GM23338 (cell line): ENCODE data around the gene REV3L. TPM values are rescaled to one million over a fixed set of nuclear protein-coding genes. Genes with fewer than 3 reads are reported as not detected.

ENCODE experiments used
- ATAC-seq: fragments of 200-7000 bp; cut with Tn5 transposase; 3 replicates; pipeline ENCODE4 v1.9.1; 2020
- DNase-seq: peaks from one replicate; pipeline ENCODE4 v3.0.0-alpha.2; 2015; ENCODE audit warnings: low spot score
- H2AFZ ChIP-seq: fragments of 200-600 bp; sonication (generic); 2 replicates; pipeline ENCODE4 v1.8.0; 2016; ENCODE audit warnings: antibody characterized with exemption, mild to moderate bottlenecking, moderate library complexity
- H3F3A ChIP-seq: fragments of 200-600 bp; sonication (generic); replicated peaks from 2 replicates; pipeline ENCODE4 v1.8.0; 2017; ENCODE audit warnings: antibody characterized with exemption, mixed run types, low read depth
- H3K27ac ChIP-seq: fragments of 200-600 bp; sonication (generic); 2 replicates; pipeline ENCODE4 v1.6.1; 2016; ENCODE audit warnings: low read depth
- H3K27me3 ChIP-seq: fragments of 200-600 bp; sonication (generic); 2 replicates; pipeline ENCODE4 v1.8.0; 2016; ENCODE audit warnings: mild to moderate bottlenecking, mixed run types, moderate library complexity; ENCODE audit not compliant: insufficient read depth
- H3K36me3 ChIP-seq: fragments of 200-600 bp; sonication (generic); 2 replicates; pipeline ENCODE4 v1.8.0; 2016; ENCODE audit warnings: mild to moderate bottlenecking; ENCODE audit not compliant: insufficient read depth
- H3K4me1 ChIP-seq: fragments of 200-600 bp; sonication (generic); 2 replicates; pipeline ENCODE4 v1.8.0; 2016; ENCODE audit warnings: mild to moderate bottlenecking, moderate library complexity; ENCODE audit not compliant: insufficient read depth
- H3K4me2 ChIP-seq: fragments of 200-600 bp; sonication (generic); 2 replicates; pipeline ENCODE4 v1.7.1; 2017; ENCODE audit warnings: mixed run types
- H3K4me3 ChIP-seq: fragments of 200-600 bp; sonication (generic); 2 replicates; pipeline ENCODE4 v1.6.1; 2016; ENCODE audit warnings: mixed run types
- H3K79me2 ChIP-seq: fragments of 200-600 bp; sonication (generic); replicated peaks from 2 replicates; pipeline ENCODE4 v1.8.0; 2017; ENCODE audit warnings: mild to moderate bottlenecking; ENCODE audit not compliant: insufficient read depth
- H3K9me2 ChIP-seq: fragments of 200-600 bp; sonication (generic); 2 replicates; pipeline ENCODE4 v1.8.0; 2017; ENCODE audit not compliant: insufficient read depth
- H4K20me1 ChIP-seq: fragments of 200-600 bp; sonication (generic); replicated peaks from 2 replicates; pipeline ENCODE4 v1.8.0; 2017; ENCODE audit warnings: mild to moderate bottlenecking; ENCODE audit not compliant: insufficient read depth
- H3K27ac Mint-ChIP-seq: 2 replicates; pipeline ENCODE4 v1.8.0; 2020; ENCODE audit warnings: inconsistent platforms, mild to moderate bottlenecking, moderate library complexity, mixed read lengths
- H3K27me3 Mint-ChIP-seq: 3 replicates; pipeline ENCODE4 v1.8.0; 2022; ENCODE audit warnings: low read depth, mild to moderate bottlenecking, moderate library complexity, mixed read lengths, inconsistent platforms; ENCODE audit not compliant: insufficient read depth, poor library complexity
- H3K36me3 Mint-ChIP-seq: 3 replicates; pipeline ENCODE4 v1.8.0; 2021; ENCODE audit warnings: low read depth, mild to moderate bottlenecking, inconsistent platforms, moderate library complexity, mixed read lengths
- H3K4me1 Mint-ChIP-seq: 3 replicates; pipeline ENCODE4 v1.8.0; 2020; ENCODE audit warnings: mild to moderate bottlenecking, inconsistent platforms, mixed read lengths
- H3K4me3 Mint-ChIP-seq: 3 replicates; pipeline ENCODE4 v1.8.0; 2021; ENCODE audit warnings: moderate library complexity, mild to moderate bottlenecking, inconsistent platforms, mixed read lengths
- H3K9me3 Mint-ChIP-seq: 3 replicates; pipeline ENCODE4 v1.8.0; 2020; ENCODE audit warnings: moderate library complexity, mild to moderate bottlenecking, inconsistent platforms, mixed read lengths
- CTCF ChIP-seq, 2 experiments: fragments of 200-600 bp in 1 of 2; sonication (generic) in 1 of 2; conservative IDR thresholded peaks; 2 replicates each; pipeline versions ENCODE4 v1.5.1 to v1.6.1; 2016 to 2017; ENCODE audit warnings: antibody characterized with exemption in 2 of 2, low read depth in 2 of 2, mild to moderate bottlenecking in 2 of 2, moderate library complexity in 1 of 2
- EZH2 ChIP-seq: fragments of 200-600 bp; sonication (generic); IDR thresholded peaks from one replicate; pipeline ENCODE4 v1.8.0; 2017; ENCODE audit warnings: antibody characterized with exemption, mild to moderate bottlenecking, low read depth; ENCODE audit not compliant: unreplicated experiment
- NANOG ChIP-seq: IDR thresholded peaks from 2 replicates; pipeline ENCODE4 v1.6.1; 2016; ENCODE audit warnings: antibody characterized with exemption, borderline replicate concordance
- POLR2AphosphoS5 ChIP-seq: IDR thresholded peaks from 2 replicates; pipeline ENCODE4 v1.6.1; 2016; ENCODE audit warnings: antibody characterized with exemption, low read depth
- STAT1 ChIP-seq: IDR thresholded peaks from one replicate; pipeline ENCODE4 v1.6.1; 2016; ENCODE audit warnings: antibody characterized with exemption; ENCODE audit not compliant: unreplicated experiment
- ZNF114 ChIP-seq: fragments of 250-450 bp; sonication (Bioruptor Pico); IDR thresholded peaks from 2 replicates; pipeline ENCODE4 v1.5.0; 2020; ENCODE audit warnings: mild to moderate bottlenecking, moderate library complexity
- ZNF331 ChIP-seq: fragments of 250-450 bp; sonication (Bioruptor Pico); IDR thresholded peaks from 2 replicates; pipeline ENCODE4 v1.5.0; 2020; ENCODE audit warnings: low read depth, mild to moderate bottlenecking, moderate library complexity
- polyA plus RNA-seq: library from polyadenylated mRNA; unstranded; fragments of >200 nt; fragmentation: Nextera tagmentation; extraction: Ambion mirVana; gene quantifications from 2 replicates; pipeline ENCODE4 v1.2.1, GENCODE V29; 2016
- total RNA-seq: library from RNA; depleted of rRNA; stranded (reverse); fragments of >200 nt; shearing (Covaris generic); gene quantifications from 2 replicates; pipeline ENCODE4 v1.2.3, GENCODE V29; 2014
- TF ChIP-seq, protein P1 (sequence below): fragments of 250-450 bp; sonication (Bioruptor Pico); IDR thresholded peaks from 2 replicates; pipeline ENCODE4 v1.5.0; 2020; ENCODE audit warnings: mild to moderate bottlenecking, moderate library complexity

The REV3L gene
- total and polyA plus RNA-seq, 2 experiments from 2014 or later: 8.3 to 13.1 TPM

DNA sequence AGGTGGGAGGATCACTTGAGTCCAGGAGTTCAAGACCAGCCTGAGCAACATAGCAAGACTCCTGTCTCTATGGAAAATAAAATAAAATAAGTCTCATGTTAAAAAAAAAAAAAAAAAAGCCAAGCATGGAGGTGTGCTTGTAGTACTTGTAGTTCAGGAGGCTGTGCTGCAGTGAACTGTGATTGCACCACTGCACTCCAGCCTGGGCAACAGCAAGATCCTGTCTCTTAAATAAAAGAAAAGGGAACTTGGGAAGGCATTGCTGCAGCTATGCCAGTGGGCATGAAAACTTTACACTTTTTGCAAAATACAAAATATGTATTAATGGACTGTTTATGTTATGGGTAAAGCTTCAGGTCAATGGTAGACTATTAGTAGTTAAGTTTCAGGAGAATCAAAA is 37.5 kb upstream of the REV3L start (continued):
- TF ChIP-seq, protein P1, sequence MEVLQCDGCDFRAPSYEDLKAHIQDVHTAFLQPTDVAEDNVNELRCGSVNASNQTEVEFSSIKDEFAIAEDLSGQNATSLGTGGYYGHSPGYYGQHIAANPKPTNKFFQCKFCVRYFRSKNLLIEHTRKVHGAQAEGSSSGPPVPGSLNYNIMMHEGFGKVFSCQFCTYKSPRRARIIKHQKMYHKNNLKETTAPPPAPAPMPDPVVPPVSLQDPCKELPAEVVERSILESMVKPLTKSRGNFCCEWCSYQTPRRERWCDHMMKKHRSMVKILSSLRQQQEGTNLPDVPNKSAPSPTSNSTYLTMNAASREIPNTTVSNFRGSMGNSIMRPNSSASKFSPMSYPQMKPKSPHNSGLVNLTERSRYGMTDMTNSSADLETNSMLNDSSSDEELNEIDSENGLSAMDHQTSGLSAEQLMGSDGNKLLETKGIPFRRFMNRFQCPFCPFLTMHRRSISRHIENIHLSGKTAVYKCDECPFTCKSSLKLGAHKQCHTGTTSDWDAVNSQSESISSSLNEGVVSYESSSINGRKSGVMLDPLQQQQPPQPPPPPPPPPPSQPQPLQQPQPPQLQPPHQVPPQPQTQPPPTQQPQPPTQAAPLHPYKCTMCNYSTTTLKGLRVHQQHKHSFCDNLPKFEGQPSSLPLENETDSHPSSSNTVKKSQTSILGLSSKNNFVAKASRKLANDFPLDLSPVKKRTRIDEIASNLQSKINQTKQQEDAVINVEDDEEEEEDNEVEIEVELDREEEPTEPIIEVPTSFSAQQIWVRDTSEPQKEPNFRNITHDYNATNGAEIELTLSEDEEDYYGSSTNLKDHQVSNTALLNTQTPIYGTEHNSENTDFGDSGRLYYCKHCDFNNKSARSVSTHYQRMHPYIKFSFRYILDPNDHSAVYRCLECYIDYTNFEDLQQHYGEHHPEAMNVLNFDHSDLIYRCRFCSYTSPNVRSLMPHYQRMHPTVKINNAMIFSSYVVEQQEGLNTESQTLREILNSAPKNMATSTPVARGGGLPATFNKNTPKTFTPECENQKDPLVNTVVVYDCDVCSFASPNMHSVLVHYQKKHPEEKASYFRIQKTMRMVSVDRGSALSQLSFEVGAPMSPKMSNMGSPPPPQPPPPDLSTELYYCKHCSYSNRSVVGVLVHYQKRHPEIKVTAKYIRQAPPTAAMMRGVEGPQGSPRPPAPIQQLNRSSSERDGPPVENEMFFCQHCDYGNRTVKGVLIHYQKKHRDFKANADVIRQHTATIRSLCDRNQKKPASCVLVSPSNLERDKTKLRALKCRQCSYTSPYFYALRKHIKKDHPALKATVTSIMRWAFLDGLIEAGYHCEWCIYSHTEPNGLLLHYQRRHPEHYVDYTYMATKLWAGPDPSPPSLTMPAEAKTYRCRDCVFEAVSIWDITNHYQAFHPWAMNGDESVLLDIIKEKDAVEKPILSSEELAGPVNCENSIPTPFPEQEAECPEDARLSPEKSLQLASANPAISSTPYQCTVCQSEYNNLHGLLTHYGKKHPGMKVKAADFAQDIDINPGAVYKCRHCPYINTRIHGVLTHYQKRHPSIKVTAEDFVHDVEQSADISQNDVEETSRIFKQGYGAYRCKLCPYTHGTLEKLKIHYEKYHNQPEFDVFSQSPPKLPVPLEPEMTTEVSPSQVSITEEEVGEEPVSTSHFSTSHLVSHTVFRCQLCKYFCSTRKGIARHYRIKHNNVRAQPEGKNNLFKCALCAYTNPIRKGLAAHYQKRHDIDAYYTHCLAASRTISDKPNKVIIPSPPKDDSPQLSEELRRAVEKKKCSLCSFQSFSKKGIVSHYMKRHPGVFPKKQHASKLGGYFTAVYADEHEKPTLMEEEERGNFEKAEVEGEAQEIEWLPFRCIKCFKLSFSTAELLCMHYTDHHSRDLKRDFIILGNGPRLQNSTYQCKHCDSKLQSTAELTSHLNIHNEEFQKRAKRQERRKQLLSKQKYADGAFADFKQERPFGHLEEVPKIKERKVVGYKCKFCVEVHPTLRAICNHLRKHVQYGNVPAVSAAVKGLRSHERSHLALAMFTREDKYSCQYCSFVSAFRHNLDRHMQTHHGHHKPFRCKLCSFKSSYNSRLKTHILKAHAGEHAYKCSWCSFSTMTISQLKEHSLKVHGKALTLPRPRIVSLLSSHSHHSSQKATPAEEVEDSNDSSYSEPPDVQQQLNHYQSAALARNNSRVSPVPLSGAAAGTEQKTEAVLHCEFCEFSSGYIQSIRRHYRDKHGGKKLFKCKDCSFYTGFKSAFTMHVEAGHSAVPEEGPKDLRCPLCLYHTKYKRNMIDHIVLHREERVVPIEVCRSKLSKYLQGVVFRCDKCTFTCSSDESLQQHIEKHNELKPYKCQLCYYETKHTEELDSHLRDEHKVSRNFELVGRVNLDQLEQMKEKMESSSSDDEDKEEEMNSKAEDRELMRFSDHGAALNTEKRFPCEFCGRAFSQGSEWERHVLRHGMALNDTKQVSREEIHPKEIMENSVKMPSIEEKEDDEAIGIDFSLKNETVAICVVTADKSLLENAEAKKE (CRISPR knock-in tag): no peak
- TF ChIP-seq ZNF114 (CRISPR knock-in tag) (no peak), EZH2 (no peak), CTCF (conservative IDR thresholded peaks at IDR 0.05; ENCODE audit: low read depth in 2 of 2) (no peak), ZNF331 (CRISPR knock-in tag) (no peak), STAT1 (no peak), NANOG (no peak)

GRCh38 chr6:111517965-111518364 is 34.9 kb upstream of the REV3L start:
- Mint-ChIP-seq H3K4me1 (peaks cover 14% of the 10 kb centered on the region; the same call in 2 of the 3 replicates), H3K36me3 (no peaks in the 10 kb centered on the region), H3K27ac (peak overlapping the region; percentile 72), H3K9me3 (no peaks in the 10 kb centered on the region), H3K27me3 (no peaks in the 10 kb centered on the region), H3K4me3 (no peak overlapping the region)
- Histone ChIP-seq H3K4me1 (no peaks in the 10 kb centered on the region; the same call in 1 of the 2 replicates), H4K20me1 (no peaks in the 10 kb centered on the region), H3K9me2 (no peaks in the 10 kb centered on the region), H3K36me3 (no peaks in the 10 kb centered on the region), H3F3A (no peaks in the 10 kb centered on the region), H3K27me3 (no peaks in the 10 kb centered on the region), H3K4me3 (no peak overlapping the region), H3K27ac (0 out of 2 replicates have a peak overlapping the region, but pooled peaks have one; percentile 15), H2AFZ (no peak overlapping the region), H3K4me2 (no peak overlapping the region), H3K79me2 (0 out of 2 replicates have a peak, but pooled peaks cover 3% of the 10 kb centered on the region)
- DNase-seq (peak; percentile 59), ATAC-seq (peak; percentile 77)
- TF ChIP-seq ZNF114 (CRISPR knock-in tag): no peak
- TF ChIP-seq NANOG: no peak
- no peak for TF ChIP-seq EZH2
- TF ChIP-seq, protein P1 (CRISPR knock-in tag): no peak
- TF ChIP-seq POLR2AphosphoS5: no peak
